CD4-positive, alpha-beta memory T cell (primary cell): ENCODE data around the gene USP31. TPM values are rescaled to one million over a fixed set of nuclear protein-coding genes. Genes with fewer than 3 reads are reported as not detected.

ENCODE experiments used
- CTCF ChIA-PET: fragments of 350-600 bp; sonication (Branson Sonifier 250); formaldehyde crosslinking; loops from one replicate; lab custom pipeline; 2021; ENCODE audit warnings: inconsistent platforms; ENCODE audit not compliant: partially characterized antibody; lab: Charles Lee
- POLR2A ChIA-PET: fragments of 350-600 bp; sonication (Branson Sonifier 250); formaldehyde crosslinking; loops from one replicate; lab custom pipeline; 2021; ENCODE audit not compliant: partially characterized antibody; lab: Charles Lee
- DNase-seq, 5 donors: peaks; one replicate each; pipeline versions ENCODE4 v3.0.0 to v3.0.0-alpha.2; 2020 to 2022; ENCODE audit warnings: mixed read lengths in 1 of 5
- H3K27ac ChIP-seq: one replicate; pipeline ENCODE4 v1.7.0; 2013; ENCODE audit warnings: low read depth, low read length
- H3K27me3 ChIP-seq: 2 replicates; pipeline ENCODE4 v1.7.0; 2013; ENCODE audit warnings: mild to moderate bottlenecking, low read length, moderate library complexity; ENCODE audit not compliant: insufficient read depth
- H3K36me3 ChIP-seq: 2 replicates; pipeline ENCODE4 v1.7.0; 2013; ENCODE audit warnings: mild to moderate bottlenecking, low read length, moderate library complexity; ENCODE audit not compliant: insufficient read depth
- H3K4me1 ChIP-seq: 2 replicates; pipeline ENCODE4 v1.7.0; 2013; ENCODE audit warnings: mild to moderate bottlenecking, low read length, moderate library complexity; ENCODE audit not compliant: insufficient read depth
- H3K4me3 ChIP-seq, 2 donors: one replicate each; pipeline ENCODE4 v1.7.0; 2013; ENCODE audit warnings: low read length in 2 of 2, mild to moderate bottlenecking in 1 of 2
- H3K9me3 ChIP-seq, 2 donors: one replicate each; pipeline ENCODE4 v1.7.0; 2013; ENCODE audit warnings: low read length in 2 of 2, control low read depth in 1 of 2; ENCODE audit not compliant: control insufficient read depth in 1 of 2
- H3K27ac Mint-ChIP-seq, 7 donors: one replicate each; pipeline ENCODE4 v1.8.0; 2020 to 2021; ENCODE audit warnings: mixed read lengths in 7 of 7, mild to moderate bottlenecking in 6 of 7, inconsistent platforms in 3 of 7, moderate library complexity in 3 of 7
- H3K27me3 Mint-ChIP-seq, 2 donors: one replicate each; pipeline ENCODE4 v1.8.0; 2020 to 2021; ENCODE audit warnings: mixed read lengths in 2 of 2
- H3K36me3 Mint-ChIP-seq, 2 donors: one replicate each; pipeline ENCODE4 v1.8.0; 2020 to 2021; ENCODE audit warnings: mixed read lengths in 2 of 2, inconsistent platforms in 1 of 2, mild to moderate bottlenecking in 1 of 2
- H3K4me1 Mint-ChIP-seq, 4 donors: one replicate each; pipeline ENCODE4 v1.8.0; 2020 to 2021; ENCODE audit warnings: mixed read lengths in 4 of 4, mild to moderate bottlenecking in 1 of 4
- H3K4me3 Mint-ChIP-seq, 8 donors: one replicate each; pipeline ENCODE4 v1.8.0; 2020 to 2021; ENCODE audit warnings: mixed read lengths in 8 of 8, mild to moderate bottlenecking in 7 of 8, moderate library complexity in 6 of 8, inconsistent platforms in 3 of 8
- H3K9me3 Mint-ChIP-seq, 8 donors: one replicate each; pipeline ENCODE4 v1.8.0; 2020 to 2021; ENCODE audit warnings: mixed read lengths in 8 of 8, mild to moderate bottlenecking in 5 of 8, inconsistent platforms in 3 of 8, moderate library complexity in 1 of 8
- intact Hi-C: fragments of 100-400 bp; cut with micrococcal nuclease; formaldehyde crosslinking; loops from one replicate; pipeline ENCODE4 v1.15.1; 2023
- polyA plus RNA-seq, 2 donors: library from polyadenylated mRNA; unstranded; fragments of 300-500 nt; fragmentation: Illumina TruSeq; gene quantifications; one replicate each; pipeline ENCODE4 v1.2.3, GENCODE V29; 2021
- total RNA-seq, 2 experiments: library from RNA; stranded (reverse); gene quantifications; one replicate each; pipeline ENCODE4 v1.2.3, GENCODE V29; 2021

Gene USP31
- total and polyA plus RNA-seq, 4 experiments from 2014 or later = 0.07 to 5.0 (median 2.9) TPM

DNA sequence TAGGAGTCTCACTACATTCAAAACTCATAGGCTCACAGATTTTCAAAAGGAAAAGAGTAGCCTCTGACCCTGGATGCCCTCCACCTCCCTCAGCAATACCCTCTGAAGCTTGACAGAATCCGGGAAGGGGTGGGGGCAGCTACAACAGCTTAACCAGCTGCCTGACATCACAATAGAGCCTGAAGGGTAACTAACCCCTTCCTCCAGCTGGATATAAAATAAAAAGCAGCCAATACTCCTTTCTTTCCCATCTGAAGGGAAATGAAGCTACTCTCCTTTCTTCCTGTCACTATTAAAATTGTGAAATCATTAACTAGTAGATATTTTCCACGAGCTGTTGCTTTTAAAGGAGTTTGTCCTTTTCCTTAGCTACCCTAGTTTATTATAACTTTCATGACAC lies 24.0 kb downstream of the USP31 start:
- Histone ChIP-seq H3K27me3 (no peaks in the 10 kb centered on the region), H3K9me3 (no peaks in the 10 kb centered on the region), H3K36me3 (no peaks in the 10 kb centered on the region), H3K4me3 (no peak overlapping the region), H3K27ac (no peak overlapping the region), H3K4me1 (no peaks in the 10 kb centered on the region)
- no peak overlapping the region for H3K27ac Mint-ChIP-seq
- ChIA-PET POLR2A (no interaction called here), CTCF (no interaction called here)
- no peaks in the 10 kb centered on the region for H3K9me3 Mint-ChIP-seq
- intact Hi-C loops = no loop called here
- no peaks in the 10 kb centered on the region for H3K27me3 Mint-ChIP-seq
- H3K36me3 Mint-ChIP-seq = no peaks in the 10 kb centered on the region
- DNase-seq = no peak
- peaks cover 4 to 6% (median 5%) of the 10 kb centered on the region in 4 donors for H3K4me1 Mint-ChIP-seq
- H3K4me3 Mint-ChIP-seq = peak overlapping the region in 1 of 8 donors; percentile 4

DNA sequence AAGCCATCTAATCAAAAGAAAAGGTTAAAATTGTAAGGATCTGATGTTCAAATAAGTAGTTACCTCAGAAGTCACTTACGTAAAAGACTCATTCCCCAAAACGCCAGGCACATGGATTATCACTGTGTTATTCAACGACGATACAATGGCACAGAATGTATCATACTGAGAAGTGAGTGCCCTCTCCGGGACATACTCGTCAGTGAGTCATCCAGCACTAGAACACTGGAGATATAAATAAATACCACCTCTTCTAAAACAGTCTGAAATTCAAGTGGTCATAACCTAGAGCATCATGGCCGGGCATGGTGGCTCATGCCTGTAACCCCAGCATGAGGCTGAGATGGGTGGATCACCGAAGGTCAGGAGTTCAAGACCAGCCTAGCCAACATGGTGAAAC lies 24.9 kb downstream of the USP31 start:
- H3K27ac Mint-ChIP-seq = no peak overlapping the region
- H3K27me3 ChIP-seq = no peaks in the 10 kb centered on the region
- no peaks in the 10 kb centered on the region for H3K36me3 ChIP-seq
- CTCF ChIA-PET = no interaction called here
- H3K27ac ChIP-seq = no peak overlapping the region
- no peak overlapping the region for H3K4me3 Mint-ChIP-seq
- H3K4me1 ChIP-seq = no peaks in the 10 kb centered on the region
- H3K4me3 ChIP-seq = no peak overlapping the region
- H3K27me3 Mint-ChIP-seq = no peaks in the 10 kb centered on the region
- H3K36me3 Mint-ChIP-seq = no peaks in the 10 kb centered on the region
- peaks cover 4 to 6% (median 5%) of the 10 kb centered on the region in 4 donors for H3K4me1 Mint-ChIP-seq
- POLR2A ChIA-PET = no interaction called here
- H3K9me3 ChIP-seq = no peaks in the 10 kb centered on the region
- DNase-seq = no peak
- intact Hi-C loops = no loop called here
- no peaks in the 10 kb centered on the region for H3K9me3 Mint-ChIP-seq

DNA sequence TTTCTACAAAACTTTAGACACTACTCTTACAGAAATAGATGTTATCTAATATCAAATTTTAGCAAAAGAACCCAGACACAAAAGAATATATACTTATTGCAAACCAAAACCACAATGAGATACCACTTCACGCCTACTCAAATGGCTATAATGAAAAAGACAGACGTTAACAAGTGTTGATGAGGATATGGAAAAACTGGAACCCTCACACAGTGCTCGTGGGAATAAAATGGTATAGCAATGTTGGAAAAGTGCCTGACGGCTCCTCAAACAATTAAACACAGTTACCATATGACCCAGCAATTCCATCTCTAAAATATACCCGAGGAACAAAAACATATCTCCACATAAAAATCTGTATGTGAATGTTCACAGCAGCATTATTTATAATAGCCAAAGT lies 27.1 kb downstream of the USP31 start:
- no peak for DNase-seq
- Mint-ChIP-seq H3K9me3 (no peaks in the 10 kb centered on the region), H3K4me1 (peaks cover 4 to 6% (median 5%) of the 10 kb centered on the region in 4 donors), H3K27ac (no peak overlapping the region), H3K4me3 (no peak overlapping the region), H3K27me3 (no peaks in the 10 kb centered on the region), H3K36me3 (no peaks in the 10 kb centered on the region)
- H3K27ac ChIP-seq = no peak overlapping the region
- no peaks in the 10 kb centered on the region for H3K4me1 ChIP-seq
- no peaks in the 10 kb centered on the region for H3K9me3 ChIP-seq
- no peaks in the 10 kb centered on the region for H3K27me3 ChIP-seq
- POLR2A ChIA-PET = no interaction called here
- no peaks in the 10 kb centered on the region for H3K36me3 ChIP-seq
- H3K4me3 ChIP-seq = no peak overlapping the region
- intact Hi-C loops = no loop called here
- CTCF ChIA-PET = no interaction called here

DNA sequence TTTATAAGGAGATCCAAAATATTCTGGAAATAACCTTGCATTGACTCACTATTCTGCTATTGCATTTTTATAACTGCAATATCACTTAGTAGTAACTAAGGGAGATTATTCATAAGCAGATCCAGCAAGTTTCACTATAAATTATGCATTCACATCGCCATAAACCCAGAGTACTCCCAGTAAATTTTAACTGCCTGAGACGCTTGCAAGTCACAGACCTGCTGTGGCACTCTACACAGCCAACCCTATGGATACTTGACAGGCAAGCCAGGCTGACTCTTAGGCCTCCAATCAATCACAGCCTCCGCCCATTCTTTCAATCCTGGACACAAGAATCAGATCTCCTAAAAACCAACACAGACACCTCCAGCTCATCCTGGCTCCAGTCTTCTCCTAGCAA lies 28.2 kb downstream of the USP31 start:
- H3K27ac Mint-ChIP-seq = no peak overlapping the region
- POLR2A ChIA-PET = no interaction called here
- Histone ChIP-seq H3K36me3 (no peaks in the 10 kb centered on the region), H3K4me3 (no peak overlapping the region), H3K27ac (no peak overlapping the region), H3K4me1 (no peaks in the 10 kb centered on the region), H3K9me3 (no peaks in the 10 kb centered on the region), H3K27me3 (no peaks in the 10 kb centered on the region)
- CTCF ChIA-PET = no interaction called here
- no peaks in the 10 kb centered on the region for H3K27me3 Mint-ChIP-seq
- peaks cover 4 to 6% (median 5%) of the 10 kb centered on the region in 4 donors for H3K4me1 Mint-ChIP-seq
- DNase-seq = no peak
- intact Hi-C loops = no loop called here
- no peaks in the 10 kb centered on the region for H3K9me3 Mint-ChIP-seq
- H3K4me3 Mint-ChIP-seq = no peak overlapping the region
- H3K36me3 Mint-ChIP-seq = no peaks in the 10 kb centered on the region

DNA sequence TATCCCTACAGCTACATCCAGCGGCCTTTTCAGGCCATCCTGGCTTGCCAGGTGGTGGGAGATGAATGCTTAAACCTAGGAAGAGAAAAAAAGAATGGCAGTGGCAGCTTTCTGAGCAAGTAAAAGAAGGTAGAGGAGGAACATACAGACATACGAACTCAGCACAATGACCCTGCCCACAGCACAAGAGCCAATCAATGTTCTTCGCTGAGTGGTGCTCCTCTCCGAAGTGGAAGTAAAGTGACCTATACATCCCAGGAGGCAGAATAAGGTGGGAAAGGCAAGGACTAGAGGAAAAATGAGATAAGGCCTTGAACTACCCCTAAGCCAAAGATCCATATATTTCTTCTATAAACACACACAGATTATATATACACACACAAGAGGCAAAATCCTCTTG lies 28.7 kb downstream of the USP31 start:
- Histone ChIP-seq H3K27me3 (no peaks in the 10 kb centered on the region), H3K27ac (no peak overlapping the region), H3K4me3 (no peak overlapping the region), H3K36me3 (no peaks in the 10 kb centered on the region), H3K4me1 (no peaks in the 10 kb centered on the region), H3K9me3 (no peaks in the 10 kb centered on the region)
- CTCF ChIA-PET = no interaction called here
- H3K4me3 Mint-ChIP-seq = no peak overlapping the region
- intact Hi-C loops = no loop called here
- DNase-seq = no peak
- H3K4me1 Mint-ChIP-seq = peaks cover 4 to 6% (median 5%) of the 10 kb centered on the region in 4 donors
- POLR2A ChIA-PET = no interaction called here
- H3K27me3 Mint-ChIP-seq = no peaks in the 10 kb centered on the region
- H3K9me3 Mint-ChIP-seq = no peaks in the 10 kb centered on the region
- no peaks in the 10 kb centered on the region for H3K36me3 Mint-ChIP-seq
- H3K27ac Mint-ChIP-seq = peak overlapping the region in 1 of 7 donors; percentile 71

DNA sequence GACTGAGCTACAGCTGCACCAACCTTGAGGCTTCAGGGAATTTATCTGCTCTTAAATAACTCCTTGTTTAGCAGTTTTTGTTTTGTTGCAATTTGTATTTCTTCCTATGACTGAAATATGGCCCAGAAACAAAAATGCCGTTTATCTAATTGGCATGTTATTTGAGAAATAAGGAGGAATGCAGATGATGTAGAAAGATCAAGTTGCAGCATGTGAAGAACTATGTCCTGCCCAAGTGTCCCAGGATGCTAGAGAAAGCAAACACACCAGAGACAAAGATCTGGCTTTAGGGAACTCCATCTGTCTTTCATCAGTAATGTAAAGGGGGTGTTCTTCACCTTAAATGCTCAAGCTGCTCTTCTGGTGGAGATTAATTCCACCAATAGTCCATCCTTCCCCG lies 29.7 kb downstream of the USP31 start:
- DNase-seq = no peak
- Histone ChIP-seq H3K4me1 (no peaks in the 10 kb centered on the region), H3K36me3 (no peaks in the 10 kb centered on the region), H3K9me3 (no peaks in the 10 kb centered on the region), H3K4me3 (no peak overlapping the region), H3K27me3 (no peaks in the 10 kb centered on the region), H3K27ac (no peak overlapping the region)
- peaks cover 0 to 5% (median 3%) of the 10 kb centered on the region in 4 donors for H3K4me1 Mint-ChIP-seq
- intact Hi-C loops = no loop called here
- H3K27ac Mint-ChIP-seq = no peak overlapping the region
- CTCF ChIA-PET = no interaction called here
- no peaks in the 10 kb centered on the region for H3K27me3 Mint-ChIP-seq
- no peaks in the 10 kb centered on the region for H3K36me3 Mint-ChIP-seq
- POLR2A ChIA-PET = no interaction called here
- H3K9me3 Mint-ChIP-seq = no peaks in the 10 kb centered on the region
- H3K4me3 Mint-ChIP-seq = no peak overlapping the region

DNA sequence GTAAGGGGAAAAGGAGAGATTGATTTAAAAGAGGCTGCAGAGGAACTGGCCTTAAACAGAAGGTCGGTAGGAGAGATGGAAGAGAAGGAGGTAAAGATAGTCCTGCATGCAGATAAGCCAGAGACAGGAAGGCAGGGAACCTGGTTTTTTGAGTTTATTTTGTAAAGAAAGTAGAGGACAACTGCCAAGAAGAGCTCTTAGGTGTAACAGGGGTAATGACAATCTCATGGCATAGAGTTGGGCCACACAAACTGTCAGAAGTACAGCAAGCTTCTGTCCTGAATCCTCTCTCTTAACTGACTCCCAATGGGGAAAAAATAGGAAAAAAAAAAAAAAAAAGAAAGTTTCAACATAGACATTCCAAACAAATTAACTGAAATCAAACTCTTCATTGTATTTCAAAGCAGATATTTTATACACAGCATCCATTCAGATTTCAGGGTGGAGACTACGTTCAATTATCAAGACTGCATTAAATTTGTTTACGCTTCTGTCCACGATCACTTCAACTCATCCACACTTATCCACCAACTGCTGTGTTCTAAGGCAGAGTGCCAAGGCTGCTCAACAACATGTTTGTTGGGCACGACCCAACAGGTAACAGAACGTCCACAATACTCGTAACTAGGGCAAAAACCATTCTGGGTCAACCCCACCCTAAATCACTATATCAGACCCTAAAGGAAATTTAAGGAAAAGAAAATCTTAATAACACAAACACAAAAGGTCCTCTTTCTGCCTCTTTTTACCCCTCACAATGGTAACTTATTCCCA lies 34.9 kb downstream of the USP31 start:
- H3K27ac Mint-ChIP-seq = peak overlapping the region in 1 of 7 donors; percentile 85
- POLR2A ChIA-PET = no interaction called here

More for the DNA sequence above, 34.9 kb downstream of the USP31 start:
- DNase-seq = no peak
- Mint-ChIP-seq H3K9me3 (no peaks in the 10 kb centered on the region), H3K4me3 (no peak overlapping the region), H3K4me1 (peaks cover 0 to 3% (median 0%) of the 10 kb centered on the region in 4 donors), H3K27me3 (no peaks in the 10 kb centered on the region), H3K36me3 (peaks cover 0 to 8% of the 10 kb centered on the region in 2 donors)
- Histone ChIP-seq H3K27me3 (no peaks in the 10 kb centered on the region), H3K9me3 (no peaks in the 10 kb centered on the region), H3K4me3 (no peak overlapping the region), H3K36me3 (no peaks in the 10 kb centered on the region), H3K27ac (no peak overlapping the region), H3K4me1 (no peaks in the 10 kb centered on the region)
- intact Hi-C loops = no loop called here
- CTCF ChIA-PET = no interaction called here
